Activated CD8-positive, alpha-beta T cell treated with anti-CD3 and anti-CD28 coated beads for 36 hours (primary cell): ENCODE results near the gene SPP2. TPM values are rescaled to one million over a fixed set of nuclear protein-coding genes. Genes with fewer than 3 reads are reported as not detected.

Experiments
- ATAC-seq: fragments of 200-7000 bp; cut with Tn5 transposase; one replicate; pipeline ENCODE4 v1.10.0; 2021; ENCODE audit warnings: mild to moderate bottlenecking, moderate library complexity
- CTCF ChIA-PET: fragments of 350-600 bp; sonication (Branson Sonifier 250); formaldehyde crosslinking; loops from one replicate; lab custom pipeline; 2021; ENCODE audit warnings: antibody characterized with exemption; lab: Charles Lee
- POLR2A ChIA-PET: fragments of 350-600 bp; sonication (Branson Sonifier 250); formaldehyde crosslinking; loops from one replicate; lab custom pipeline; 2021; ENCODE audit warnings: antibody characterized with exemption; lab: Charles Lee
- DNase-seq: peaks from one replicate; pipeline ENCODE4 v3.0.0-alpha.2; 2020
- H3K27ac Mint-ChIP-seq: one replicate; pipeline ENCODE4 v1.8.0; 2021; ENCODE audit warnings: mild to moderate bottlenecking, mixed read lengths
- H3K27me3 Mint-ChIP-seq: one replicate; pipeline ENCODE4 v1.8.0; 2021; ENCODE audit warnings: mixed read lengths
- H3K36me3 Mint-ChIP-seq: one replicate; pipeline ENCODE4 v1.8.0; 2021; ENCODE audit warnings: low read depth, mixed read lengths
- H3K4me1 Mint-ChIP-seq: one replicate; pipeline ENCODE4 v1.8.0; 2021; ENCODE audit warnings: low read depth, mixed read lengths
- H3K4me3 Mint-ChIP-seq: one replicate; pipeline ENCODE4 v1.8.0; 2021; ENCODE audit warnings: mild to moderate bottlenecking, moderate library complexity, mixed read lengths
- H3K9me3 Mint-ChIP-seq: one replicate; pipeline ENCODE4 v1.8.0; 2021; ENCODE audit warnings: mixed read lengths
- intact Hi-C: fragments of 100-400 bp; cut with micrococcal nuclease; formaldehyde crosslinking; loops from one replicate; pipeline ENCODE4 v1.10.0; 2022
- total RNA-seq, 2 experiments: library from RNA; stranded (reverse); gene quantifications; one replicate each; pipeline ENCODE4 v1.2.3, GENCODE V29; 2021
- TF ChIP-seq, protein P1 (sequence below): fragments of 200-600 bp; IDR thresholded peaks from one replicate; pipeline ENCODE4 v1.8.0; 2022; ENCODE audit warnings: antibody characterized with exemption, mild to moderate bottlenecking

The SPP2 gene
- total RNA-seq, 2 experiments from 2014 or later = not detected

DNA sequence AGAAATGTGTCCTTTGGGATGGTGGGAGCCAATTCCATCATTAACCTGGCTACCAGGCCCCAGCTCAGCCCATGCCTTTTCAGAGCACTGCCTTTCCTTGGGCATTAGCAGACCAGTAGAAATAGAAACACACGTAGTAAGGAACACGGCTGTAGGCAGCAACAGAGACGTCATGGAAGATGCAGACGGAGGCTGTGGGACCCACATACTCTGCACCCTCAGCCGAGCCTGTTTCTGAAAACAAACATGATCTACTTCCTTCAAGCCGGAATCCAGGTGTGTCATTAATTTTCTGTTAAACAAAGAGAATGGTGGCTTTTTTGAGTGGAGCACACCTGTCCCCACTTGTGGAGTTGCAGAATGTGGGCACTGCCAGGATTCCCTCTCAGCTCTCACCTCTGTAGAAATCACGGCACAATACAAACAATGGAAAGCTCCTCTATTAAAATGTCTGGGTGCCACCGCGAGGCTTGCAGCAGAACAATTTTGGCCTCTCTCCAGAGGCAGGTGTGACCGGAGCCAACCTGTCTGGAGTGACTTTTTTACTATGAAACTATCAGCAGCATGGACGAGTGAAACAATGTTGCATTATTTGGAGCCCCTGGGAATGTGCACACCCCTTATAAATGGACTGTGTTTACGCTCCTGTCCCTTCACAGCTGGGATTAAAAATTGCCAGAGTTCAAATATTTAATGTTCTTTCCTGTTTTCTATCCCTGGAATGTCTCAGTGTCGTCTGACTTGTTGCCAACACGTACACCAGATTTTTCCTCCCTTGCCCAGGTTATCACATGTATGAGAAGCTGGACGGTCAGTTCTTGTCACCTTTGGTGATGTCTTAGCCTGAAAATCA is 31.7 kb downstream of the SPP2 start:
- H3K36me3 Mint-ChIP-seq = no peaks in the 10 kb centered on the region
- H3K9me3 Mint-ChIP-seq = peaks cover 1% of the 10 kb centered on the region
- TF ChIP-seq, protein P1, sequence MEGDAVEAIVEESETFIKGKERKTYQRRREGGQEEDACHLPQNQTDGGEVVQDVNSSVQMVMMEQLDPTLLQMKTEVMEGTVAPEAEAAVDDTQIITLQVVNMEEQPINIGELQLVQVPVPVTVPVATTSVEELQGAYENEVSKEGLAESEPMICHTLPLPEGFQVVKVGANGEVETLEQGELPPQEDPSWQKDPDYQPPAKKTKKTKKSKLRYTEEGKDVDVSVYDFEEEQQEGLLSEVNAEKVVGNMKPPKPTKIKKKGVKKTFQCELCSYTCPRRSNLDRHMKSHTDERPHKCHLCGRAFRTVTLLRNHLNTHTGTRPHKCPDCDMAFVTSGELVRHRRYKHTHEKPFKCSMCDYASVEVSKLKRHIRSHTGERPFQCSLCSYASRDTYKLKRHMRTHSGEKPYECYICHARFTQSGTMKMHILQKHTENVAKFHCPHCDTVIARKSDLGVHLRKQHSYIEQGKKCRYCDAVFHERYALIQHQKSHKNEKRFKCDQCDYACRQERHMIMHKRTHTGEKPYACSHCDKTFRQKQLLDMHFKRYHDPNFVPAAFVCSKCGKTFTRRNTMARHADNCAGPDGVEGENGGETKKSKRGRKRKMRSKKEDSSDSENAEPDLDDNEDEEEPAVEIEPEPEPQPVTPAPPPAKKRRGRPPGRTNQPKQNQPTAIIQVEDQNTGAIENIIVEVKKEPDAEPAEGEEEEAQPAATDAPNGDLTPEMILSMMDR = no peak
- no peak overlapping the region for H3K4me3 Mint-ChIP-seq
- intact Hi-C loops = no loop called here
- H3K27ac Mint-ChIP-seq = no peak overlapping the region
- ATAC-seq = no peak
- CTCF ChIA-PET = no interaction called here
- DNase-seq = no peak
- H3K27me3 Mint-ChIP-seq = no peaks in the 10 kb centered on the region
- POLR2A ChIA-PET = no interaction called here
- H3K4me1 Mint-ChIP-seq = peaks cover 14% of the 10 kb centered on the region

DNA sequence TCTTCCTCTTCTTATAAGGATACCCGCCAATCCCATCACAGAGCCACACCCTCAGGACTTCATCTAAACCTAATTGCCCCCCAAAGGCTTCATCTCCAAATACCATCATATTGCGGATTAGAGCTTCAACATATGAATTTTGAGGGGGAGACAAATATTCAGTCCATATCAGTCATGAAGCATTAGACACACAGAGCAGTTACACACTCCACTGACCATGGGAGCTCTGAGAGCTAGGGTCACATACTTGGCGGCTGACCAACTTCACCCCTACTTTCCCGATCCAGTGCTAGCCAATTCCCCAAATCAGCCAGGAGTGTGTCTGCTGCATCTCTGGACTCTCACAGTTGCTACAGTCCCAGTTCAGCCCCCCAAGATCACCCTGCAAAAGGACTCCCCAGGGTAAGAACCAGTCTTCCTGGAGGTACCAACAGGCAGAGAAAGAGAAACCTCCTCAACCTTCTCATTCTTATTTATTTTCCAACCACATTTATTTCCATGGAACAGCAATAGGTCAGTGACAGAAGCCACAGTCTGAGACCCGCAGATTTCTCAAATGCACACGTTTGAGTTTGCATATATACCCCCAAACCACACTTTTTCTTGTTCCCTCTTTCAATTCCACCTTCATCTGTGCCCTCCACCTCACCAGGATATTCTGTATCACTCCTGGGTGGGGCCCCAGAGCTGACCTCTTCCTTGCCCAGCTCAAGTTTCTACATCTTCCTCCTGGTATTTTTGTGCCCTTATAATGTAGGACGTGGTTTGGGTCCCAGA is 33.3 kb downstream of the SPP2 start:
- ATAC-seq (no peak), DNase-seq (no peak)
- Mint-ChIP-seq H3K4me3 (no peak overlapping the region), H3K27ac (no peak overlapping the region), H3K4me1 (peaks cover 7% of the 10 kb centered on the region), H3K27me3 (no peaks in the 10 kb centered on the region), H3K9me3 (peaks cover 3% of the 10 kb centered on the region), H3K36me3 (peaks cover 3% of the 10 kb centered on the region)
- intact Hi-C loops = no loop called here
- CTCF ChIA-PET = no interaction called here
- POLR2A ChIA-PET = no interaction called here
- TF ChIP-seq, protein P1 = no peak

DNA sequence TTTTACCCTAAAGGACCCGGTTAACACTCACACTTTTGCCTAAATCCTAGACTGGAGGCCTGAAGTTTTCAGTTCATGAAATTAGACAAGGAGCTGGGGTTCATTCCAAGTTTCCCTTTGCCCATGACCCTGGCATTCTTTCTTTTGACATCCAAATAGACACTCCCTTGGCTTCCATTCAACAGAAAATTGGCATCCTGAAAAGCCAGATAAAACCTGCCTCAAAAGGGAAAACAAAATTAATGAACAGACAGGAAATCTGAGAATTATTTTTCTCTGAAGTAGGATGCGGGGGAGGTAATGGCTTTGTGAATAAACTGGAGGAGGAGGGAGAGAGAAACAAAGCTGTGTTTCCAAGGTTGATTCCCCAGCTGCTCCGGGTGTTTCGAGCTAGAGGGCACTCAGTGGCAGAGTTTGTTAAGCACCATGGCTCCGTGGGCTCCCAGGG is 41.0 kb downstream of the SPP2 start:
- CTCF ChIA-PET = no interaction called here
- Mint-ChIP-seq H3K4me3 (no peak overlapping the region), H3K27me3 (no peaks in the 10 kb centered on the region), H3K9me3 (peaks cover 4% of the 10 kb centered on the region), H3K4me1 (peaks cover 5% of the 10 kb centered on the region), H3K27ac (no peak overlapping the region), H3K36me3 (peaks cover 3% of the 10 kb centered on the region)
- ATAC-seq (no peak), DNase-seq (no peak)
- TF ChIP-seq, protein P1 = no peak
- POLR2A ChIA-PET = no interaction called here
- intact Hi-C loops = no loop called here

DNA sequence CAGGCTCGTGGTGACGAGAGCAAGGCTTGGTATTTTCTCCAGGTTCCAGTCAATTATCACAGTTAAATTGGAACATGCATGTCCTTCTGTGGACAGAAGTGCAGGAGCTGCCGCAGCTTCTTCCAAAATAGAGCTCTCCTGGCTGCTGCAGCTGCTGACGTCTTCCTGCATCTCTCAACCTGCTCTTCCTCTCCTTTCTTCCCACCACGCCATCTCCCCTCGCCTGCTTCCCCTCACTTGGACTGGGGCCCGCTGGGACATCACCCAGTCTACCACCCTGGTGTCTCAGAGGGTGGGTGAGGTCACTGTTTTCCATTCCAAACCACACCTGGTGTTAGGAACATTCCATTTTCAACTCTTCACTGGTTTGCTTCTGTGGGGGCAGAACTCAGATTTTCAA is 41.4 kb downstream of the SPP2 start:
- intact Hi-C loops = no loop called here
- Mint-ChIP-seq H3K4me1 (peaks cover 5% of the 10 kb centered on the region), H3K9me3 (peaks cover 4% of the 10 kb centered on the region), H3K36me3 (peaks cover 3% of the 10 kb centered on the region), H3K27me3 (no peaks in the 10 kb centered on the region), H3K4me3 (no peak overlapping the region), H3K27ac (no peak overlapping the region)
- DNase-seq (no peak), ATAC-seq (no peak)
- ChIA-PET CTCF (no interaction called here), POLR2A (no interaction called here)
- TF ChIP-seq, protein P1 = no peak

DNA sequence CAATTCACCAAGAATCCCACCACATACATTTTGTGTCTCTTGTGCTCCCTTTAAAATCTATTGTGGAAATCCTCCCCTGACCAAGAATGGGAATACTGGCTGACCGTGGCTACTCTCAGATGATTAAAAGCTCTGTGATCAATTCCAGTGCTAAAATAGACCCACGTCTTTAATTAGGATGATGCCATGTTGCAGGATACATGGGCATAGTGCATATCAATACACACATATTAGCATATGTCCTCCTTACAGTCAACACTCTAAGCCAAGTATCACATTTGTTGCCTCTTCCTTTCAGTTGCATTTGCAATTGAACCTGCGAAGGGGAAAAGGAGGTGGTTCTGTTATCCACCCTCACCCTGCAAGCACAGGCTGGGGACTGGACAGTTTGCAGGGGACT is 41.8 kb downstream of the SPP2 start:
- intact Hi-C loops = no loop called here
- Mint-ChIP-seq H3K36me3 (peaks cover 3% of the 10 kb centered on the region), H3K27ac (no peak overlapping the region), H3K27me3 (no peaks in the 10 kb centered on the region), H3K4me3 (no peak overlapping the region), H3K4me1 (peaks cover 5% of the 10 kb centered on the region), H3K9me3 (peaks cover 4% of the 10 kb centered on the region)
- no peak for DNase-seq
- TF ChIP-seq, protein P1 = no peak
- ChIA-PET POLR2A (no interaction called here), CTCF (interaction anchor here (1.0 kb wide), 1 partner anchor 17 kb away, joined by 4 read pairs; no protein-coding TSS in a partner anchor)
- ATAC-seq = no peak
